ENCODE data around the gene EFL1. TPM values are rescaled to one million over a fixed set of nuclear protein-coding genes. Genes with fewer than 3 reads are reported as not detected.

EFL1 gene
- total and polyA plus RNA-seq, 9 of the 15 experiments (the other 6 are each of a cell fraction or from before 2014, with no cell fraction given): 4.8 to 32.5 (median 16.9) TPM

GRCh38 chr15:82303956-82304777 lies 41.6 kb upstream of the EFL1 start (continued):
- TF ChIP-seq SMAD3 (CRISPR knock-in tag; conservative IDR thresholded peaks at IDR 0.05): no peak
- TF ChIP-seq HDAC3 (IDR thresholded peaks at IDR 0.05; ENCODE audit: borderline replicate concordance, partially characterized antibody): no peak

GRCh38 chr15:82301296-82302016 lies 38.9 kb upstream of the EFL1 start:
- no peak for FAIRE-seq
- WGBS (ENCODE audit: insufficient coverage, low coverage, missing lambda C conversion rate): 8% methylated on average over 3 of the region's 3 CpGs

More at GRCh38 chr15:82301296-82302016, 38.9 kb upstream of the EFL1 start:
- H3K4me1 ChIP-seq (replicated peaks in 1 of 2; ENCODE audit: control insufficient read depth in 2 of 2, insufficient read depth in 2 of 2, low read length in 2 of 2): peaks cover 4 to 10% of the 10 kb centered on the region in 2 experiments; a peak in 3 of 5 replicates
- intact Hi-C loops (cut with micrococcal nuclease) (no loop called here), in situ Hi-C loops (cut with MboI) (no loop called here)
- ATAC-seq (no peak), DNase-seq (ENCODE audit: extremely low read depth in 1 of 4, low spot score in 3 of 4) (no peak)
- H3K27ac ChIP-seq (ENCODE audit: extremely low read depth, low read depth, low read length): no peak overlapping the region
- H3K27me3 ChIP-seq (ENCODE audit: control insufficient read depth in 2 of 2, insufficient read depth in 2 of 2, low read length in 2 of 2): peaks cover 0 to 4% of the 10 kb centered on the region in 2 experiments; a peak in 2 of 5 replicates
- no peaks in the 10 kb centered on the region for H3K36me3 ChIP-seq (ENCODE audit: control insufficient read depth, insufficient read depth, low read length)
- POLR2A ChIA-PET: no interaction called here
- no peaks in the 10 kb centered on the region for H3K9me1 ChIP-seq (ENCODE audit: control insufficient read depth, insufficient read depth, low read length)
- no peak overlapping the region for H3K4me3 ChIP-seq
- no peak for TF ChIP-seq ZNF707 (CRISPR knock-in tag; conservative IDR thresholded peaks at IDR 0.05)
- no peaks in the 10 kb centered on the region for H4K20me1 ChIP-seq (replicated peaks; ENCODE audit: control insufficient read depth, insufficient read depth, low read length)
- BruUV-seq (replicated peaks): no TSS peak
- H3K79me2 ChIP-seq (ENCODE audit: control insufficient read depth, insufficient read depth, low read length): no peaks in the 10 kb centered on the region
- H3K9me3 ChIP-seq (replicated peaks; ENCODE audit: control insufficient read depth, insufficient read depth, low read depth, low read length): no peaks in the 10 kb centered on the region
- no peak overlapping the region for H3K9ac ChIP-seq (ENCODE audit: insufficient read depth in 1 of 2, low read depth in 2 of 2, low read length in 2 of 2)
- no peak overlapping the region for H2AFZ ChIP-seq (ENCODE audit: low read depth, low read length)
- CTCF ChIA-PET (ENCODE audit: low intra/inter-chr PET ratio): no interaction called here
- no peak overlapping the region for H3K4me2 ChIP-seq (ENCODE audit: insufficient read depth, low read length)

Data from K562 (cell line).